Measurements from ENCODE around the gene GMDS.

The GMDS gene

DNA sequence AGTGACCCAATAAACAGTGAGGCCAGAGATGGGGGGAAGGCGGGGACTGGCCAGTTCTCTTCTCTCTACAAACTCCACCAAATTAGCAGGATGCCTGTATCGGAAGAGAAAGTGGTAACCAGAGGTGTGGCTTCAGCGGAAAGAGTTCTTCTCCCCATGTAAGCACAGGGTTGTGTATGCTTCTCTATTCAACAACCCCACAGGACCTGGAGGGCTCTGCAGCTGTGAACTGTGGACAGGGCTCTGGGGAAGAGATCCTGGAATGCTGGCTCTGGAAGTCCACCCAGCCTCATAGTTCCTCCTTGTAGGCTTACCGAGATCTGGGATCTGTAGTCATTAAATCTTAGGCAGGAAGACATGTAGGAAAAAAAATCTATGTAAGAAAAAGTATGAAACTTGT lies 449.5 kb downstream of the GMDS start:
- WGBS (ENCODE audit: extremely low coverage, insufficient coverage, insufficient read length) = no CpG with 5 or more reads among the region's 4 CpGs
- Histone ChIP-seq H3K27ac (ENCODE audit: low read depth, low read length) (no peak overlapping the region), H3K4me2 (ENCODE audit: low read length) (no peak overlapping the region), H3K14ac (ENCODE audit: low read length) (no peak overlapping the region), H2AK5ac (ENCODE audit: low read length) (no peak overlapping the region), H4K91ac (ENCODE audit: low read depth, low read length) (no peak overlapping the region), H3K9me3 (ENCODE audit: insufficient read depth, low read depth, low read length) (peaks cover 2% of the 10 kb centered on the region), H4K8ac (ENCODE audit: low read depth, low read length) (no peak overlapping the region), H2BK120ac (ENCODE audit: insufficient read depth, low read length, poor library complexity) (no peak overlapping the region), H2AFZ (ENCODE audit: insufficient read depth, low read length, poor library complexity) (no peak overlapping the region), H2BK5ac (ENCODE audit: low read depth, low read length, poor library complexity) (no peak overlapping the region), H3K36me3 (ENCODE audit: control insufficient read depth in 1 of 2, insufficient read depth in 2 of 2, low read length in 2 of 2) (no peaks in the 10 kb centered on the region), H3K4me3 (ENCODE audit: low read depth, low read length) (no peak overlapping the region), H3K4me1 (ENCODE audit: control insufficient read depth in 1 of 2, insufficient read depth in 2 of 2, low read length in 2 of 2) (peaks cover 0 to 2% of the 10 kb centered on the region in 2 experiments), H3K18ac (ENCODE audit: low read length) (no peak overlapping the region), H4K12ac (ENCODE audit: low read depth, low read length) (no peak overlapping the region), H3K79me1 (ENCODE audit: low read length) (no peaks in the 10 kb centered on the region), H2BK12ac (ENCODE audit: low read length) (no peak overlapping the region), H3K27me3 (ENCODE audit: insufficient read depth, low read length) (no peaks in the 10 kb centered on the region), H3K4ac (ENCODE audit: low read depth, low read length) (no peak overlapping the region), H3K79me2 (ENCODE audit: control insufficient read depth, insufficient read depth, low read length, poor library complexity) (no peaks in the 10 kb centered on the region), H3K23ac (ENCODE audit: low read length) (no peak overlapping the region), H3K9ac (ENCODE audit: low read length) (no peak overlapping the region)
- DNase-seq = no peak

DNA sequence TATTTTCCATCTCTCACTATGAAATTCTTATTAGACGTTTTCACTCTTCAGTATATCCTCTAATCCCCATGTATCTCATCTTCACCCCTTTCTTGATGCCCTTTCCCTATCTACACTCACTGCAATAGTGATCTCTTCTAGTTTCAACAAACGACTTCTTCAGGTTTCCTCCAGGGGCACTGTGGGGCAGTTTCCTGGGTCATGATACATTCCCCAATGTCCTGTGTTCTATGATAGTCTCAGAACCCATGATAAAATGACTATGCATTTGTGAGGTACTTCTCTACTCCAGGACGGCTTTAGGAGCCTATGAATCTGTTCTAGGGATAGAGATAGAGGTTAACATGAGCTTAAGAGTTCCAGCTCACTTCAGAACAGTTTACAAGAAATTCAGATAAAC lies 452.4 kb downstream of the GMDS start:
- H4K91ac ChIP-seq (ENCODE audit: low read depth, low read length) = no peak overlapping the region
- H3K79me1 ChIP-seq (ENCODE audit: low read length) = no peaks in the 10 kb centered on the region
- H2BK12ac ChIP-seq (ENCODE audit: low read length) = no peak overlapping the region
- H3K18ac ChIP-seq (ENCODE audit: low read length) = no peak overlapping the region
- no peak overlapping the region for H4K12ac ChIP-seq (ENCODE audit: low read depth, low read length)
- H3K9ac ChIP-seq (ENCODE audit: low read length) = no peak overlapping the region
- peaks cover 0 to 2% of the 10 kb centered on the region in 2 experiments for H3K4me1 ChIP-seq (ENCODE audit: control insufficient read depth in 1 of 2, insufficient read depth in 2 of 2, low read length in 2 of 2)
- H3K14ac ChIP-seq (ENCODE audit: low read length) = no peak overlapping the region
- no CpG with 5 or more reads among the region's 3 CpGs for WGBS (ENCODE audit: extremely low coverage, insufficient coverage, insufficient read length)
- H3K27me3 ChIP-seq (ENCODE audit: insufficient read depth, low read length) = no peaks in the 10 kb centered on the region
- no peak overlapping the region for H4K8ac ChIP-seq (ENCODE audit: low read depth, low read length)
- peaks cover 2% of the 10 kb centered on the region for H3K9me3 ChIP-seq (ENCODE audit: insufficient read depth, low read depth, low read length)
- no peak overlapping the region for H2BK5ac ChIP-seq (ENCODE audit: low read depth, low read length, poor library complexity)
- no peak overlapping the region for H3K4ac ChIP-seq (ENCODE audit: low read depth, low read length)
- no peaks in the 10 kb centered on the region for H3K79me2 ChIP-seq (ENCODE audit: control insufficient read depth, insufficient read depth, low read length, poor library complexity)
- H3K4me3 ChIP-seq (ENCODE audit: low read depth, low read length) = no peak overlapping the region
- H3K4me2 ChIP-seq (ENCODE audit: low read length) = no peak overlapping the region
- no peak overlapping the region for H2BK120ac ChIP-seq (ENCODE audit: insufficient read depth, low read length, poor library complexity)
- no peak overlapping the region for H3K27ac ChIP-seq (ENCODE audit: low read depth, low read length)
- no peak overlapping the region for H2AK5ac ChIP-seq (ENCODE audit: low read length)
- no peak overlapping the region for H3K23ac ChIP-seq (ENCODE audit: low read length)
- H3K36me3 ChIP-seq (ENCODE audit: control insufficient read depth in 1 of 2, insufficient read depth in 2 of 2, low read length in 2 of 2) = no peaks in the 10 kb centered on the region
- peak in 1 of 2 donors; percentile 58 for DNase-seq
- H2AFZ ChIP-seq (ENCODE audit: insufficient read depth, low read length, poor library complexity) = no peak overlapping the region

DNA sequence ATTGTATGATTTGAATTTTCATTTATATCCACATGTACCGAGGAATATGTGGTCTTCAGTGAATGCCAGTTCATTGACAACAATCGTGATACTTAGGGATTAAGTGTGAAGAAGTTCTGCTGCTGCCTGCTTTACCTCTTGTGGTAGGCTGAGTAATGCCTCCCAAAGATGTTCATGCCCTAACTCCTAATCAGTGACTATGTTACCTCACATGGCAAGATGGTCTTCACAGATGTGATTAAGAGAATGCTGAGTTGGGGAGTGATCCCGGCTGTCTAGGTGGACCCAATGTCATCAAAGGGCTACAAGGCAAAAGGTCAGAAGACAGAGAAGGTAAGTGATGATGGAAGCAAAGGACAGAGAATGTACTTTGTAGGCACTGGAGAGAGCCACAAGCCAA lies 454.7 kb downstream of the GMDS start:
- H3K18ac ChIP-seq (ENCODE audit: low read length) = no peak overlapping the region
- H3K79me1 ChIP-seq (ENCODE audit: low read length) = no peaks in the 10 kb centered on the region
- H2BK5ac ChIP-seq (ENCODE audit: low read depth, low read length, poor library complexity) = no peak overlapping the region
- no peaks in the 10 kb centered on the region for H3K9me3 ChIP-seq (ENCODE audit: insufficient read depth, low read depth, low read length)
- no peak overlapping the region for H3K4ac ChIP-seq (ENCODE audit: low read depth, low read length)
- no peak overlapping the region for H2BK12ac ChIP-seq (ENCODE audit: low read length)
- no peak overlapping the region for H2AFZ ChIP-seq (ENCODE audit: insufficient read depth, low read length, poor library complexity)
- no peak overlapping the region for H3K4me3 ChIP-seq (ENCODE audit: low read depth, low read length)
- no peak overlapping the region for H2AK5ac ChIP-seq (ENCODE audit: low read length)
- WGBS (ENCODE audit: extremely low coverage, insufficient coverage, insufficient read length) = no CpG with 5 or more reads among the region's 3 CpGs
- no peaks in the 10 kb centered on the region for H3K36me3 ChIP-seq (ENCODE audit: control insufficient read depth in 1 of 2, insufficient read depth in 2 of 2, low read length in 2 of 2)
- H4K91ac ChIP-seq (ENCODE audit: low read depth, low read length) = no peak overlapping the region
- no peak overlapping the region for H4K8ac ChIP-seq (ENCODE audit: low read depth, low read length)
- DNase-seq = no peak
- H4K12ac ChIP-seq (ENCODE audit: low read depth, low read length) = no peak overlapping the region
- no peak overlapping the region for H3K27ac ChIP-seq (ENCODE audit: low read depth, low read length)
- H3K9ac ChIP-seq (ENCODE audit: low read length) = no peak overlapping the region
- H2BK120ac ChIP-seq (ENCODE audit: insufficient read depth, low read length, poor library complexity) = no peak overlapping the region
- H3K14ac ChIP-seq (ENCODE audit: low read length) = no peak overlapping the region
- no peak overlapping the region for H3K23ac ChIP-seq (ENCODE audit: low read length)
- H3K4me2 ChIP-seq (ENCODE audit: low read length) = no peak overlapping the region
- no peaks in the 10 kb centered on the region for H3K27me3 ChIP-seq (ENCODE audit: insufficient read depth, low read length)
- no peaks in the 10 kb centered on the region for H3K4me1 ChIP-seq (ENCODE audit: control insufficient read depth in 1 of 2, insufficient read depth in 2 of 2, low read length in 2 of 2)
- no peaks in the 10 kb centered on the region for H3K79me2 ChIP-seq (ENCODE audit: control insufficient read depth, insufficient read depth, low read length, poor library complexity)

DNA sequence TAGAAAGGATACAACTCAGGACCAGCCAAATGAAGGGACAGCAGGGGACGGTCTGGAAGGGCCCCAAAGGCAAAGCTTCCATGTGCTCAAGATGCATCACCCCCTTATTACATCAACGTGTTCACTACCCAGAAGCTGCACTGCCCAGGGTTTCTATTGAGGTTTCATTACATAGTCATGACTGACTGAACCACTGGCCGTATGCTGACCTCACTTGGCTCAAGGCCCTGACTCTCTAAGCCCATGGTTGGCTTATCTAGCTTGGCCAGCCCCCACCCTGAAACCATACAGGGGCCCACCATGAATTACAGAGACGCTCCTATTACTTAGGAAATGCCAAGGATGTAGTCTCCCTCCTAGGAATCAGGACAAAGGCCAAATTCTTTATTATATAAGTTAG lies 456.3 kb downstream of the GMDS start:
- no peak for DNase-seq
- Histone ChIP-seq H3K27ac (ENCODE audit: low read depth, low read length) (no peak overlapping the region), H3K4ac (ENCODE audit: low read depth, low read length) (no peak overlapping the region), H4K91ac (ENCODE audit: low read depth, low read length) (no peak overlapping the region), H3K9ac (ENCODE audit: low read length) (no peak overlapping the region), H3K4me2 (ENCODE audit: low read length) (no peak overlapping the region), H3K4me3 (ENCODE audit: low read depth, low read length) (no peak overlapping the region), H3K79me1 (ENCODE audit: low read length) (no peaks in the 10 kb centered on the region), H4K12ac (ENCODE audit: low read depth, low read length) (no peak overlapping the region), H2AFZ (ENCODE audit: insufficient read depth, low read length, poor library complexity) (no peak overlapping the region), H3K23ac (ENCODE audit: low read length) (no peak overlapping the region), H2BK12ac (ENCODE audit: low read length) (no peak overlapping the region), H2BK120ac (ENCODE audit: insufficient read depth, low read length, poor library complexity) (no peak overlapping the region), H3K79me2 (ENCODE audit: control insufficient read depth, insufficient read depth, low read length, poor library complexity) (no peaks in the 10 kb centered on the region), H4K8ac (ENCODE audit: low read depth, low read length) (no peak overlapping the region), H2AK5ac (ENCODE audit: low read length) (no peak overlapping the region), H3K4me1 (ENCODE audit: control insufficient read depth in 1 of 2, insufficient read depth in 2 of 2, low read length in 2 of 2) (no peaks in the 10 kb centered on the region), H3K36me3 (ENCODE audit: control insufficient read depth in 1 of 2, insufficient read depth in 2 of 2, low read length in 2 of 2) (no peaks in the 10 kb centered on the region), H3K18ac (ENCODE audit: low read length) (no peak overlapping the region), H2BK5ac (ENCODE audit: low read depth, low read length, poor library complexity) (no peak overlapping the region), H3K27me3 (ENCODE audit: insufficient read depth, low read length) (no peaks in the 10 kb centered on the region), H3K9me3 (ENCODE audit: insufficient read depth, low read depth, low read length) (peaks cover 2% of the 10 kb centered on the region), H3K14ac (ENCODE audit: low read length) (no peak overlapping the region)
- no CpG with 5 or more reads among the region's 4 CpGs for WGBS (ENCODE audit: extremely low coverage, insufficient coverage, insufficient read length)
